Stimulated activated CD8-positive, alpha-beta memory T cell treated with anti-CD3 and anti-CD28 coated beads, Interleukin-15, amount 100 ng/mL, for 4 hours (primary cell): ENCODE measurements around the gene DOHH.

Source experiments
- DNase-seq, 2 donors: peaks; one replicate each; pipeline ENCODE4 v3.0.0-alpha.2; 2020; ENCODE audit warnings: low read depth in 2 of 2

DOHH gene

DNA sequence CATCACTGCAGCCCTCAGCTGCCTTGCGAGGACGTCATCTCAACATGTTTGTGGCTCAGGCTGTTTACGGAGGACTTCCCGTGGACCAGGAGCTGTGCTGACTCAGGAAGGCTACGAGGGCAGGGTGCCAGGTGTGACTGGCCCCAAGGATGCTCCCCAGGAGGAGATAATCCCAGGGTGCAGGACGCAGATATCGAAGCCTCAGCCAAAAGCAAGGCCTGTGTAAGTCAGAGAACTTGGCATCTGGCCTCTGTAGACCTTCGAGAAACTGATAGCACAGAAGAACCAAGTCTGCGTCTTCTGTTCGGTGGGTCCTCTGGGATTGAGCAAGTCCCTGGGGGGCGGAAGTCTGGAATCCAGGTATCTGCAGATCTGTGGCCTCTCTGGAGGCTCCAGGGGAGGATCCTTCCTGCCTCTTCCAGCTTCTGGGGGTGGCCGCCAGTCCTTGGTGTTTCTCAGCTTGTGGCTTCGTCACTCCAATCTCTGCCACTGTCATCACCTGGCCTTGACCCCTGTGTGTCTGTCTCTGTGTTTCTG, 2.6 kb upstream of the DOHH start:
- DNase-seq: no peak

DNA sequence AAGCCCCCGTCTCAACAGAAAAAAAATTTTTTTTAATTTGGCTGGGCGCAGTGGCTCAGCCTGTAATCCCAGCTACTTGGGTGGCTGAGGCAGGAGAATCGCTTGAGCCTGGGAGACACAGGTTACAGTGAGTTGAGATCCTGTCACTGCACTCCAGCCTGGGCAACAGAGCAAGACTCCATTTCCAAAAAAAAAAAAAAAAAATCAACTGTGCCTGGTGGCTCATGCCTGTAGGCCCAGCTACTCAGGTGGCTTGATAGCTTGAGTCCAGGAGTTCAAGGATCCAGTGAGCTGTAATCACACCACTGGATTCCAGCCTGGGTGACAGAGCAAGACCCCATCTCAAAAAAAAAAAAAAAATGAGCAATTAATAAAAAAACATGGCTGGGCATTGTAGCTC, 1.3 kb upstream of the DOHH start:
- no peak for DNase-seq

DNA sequence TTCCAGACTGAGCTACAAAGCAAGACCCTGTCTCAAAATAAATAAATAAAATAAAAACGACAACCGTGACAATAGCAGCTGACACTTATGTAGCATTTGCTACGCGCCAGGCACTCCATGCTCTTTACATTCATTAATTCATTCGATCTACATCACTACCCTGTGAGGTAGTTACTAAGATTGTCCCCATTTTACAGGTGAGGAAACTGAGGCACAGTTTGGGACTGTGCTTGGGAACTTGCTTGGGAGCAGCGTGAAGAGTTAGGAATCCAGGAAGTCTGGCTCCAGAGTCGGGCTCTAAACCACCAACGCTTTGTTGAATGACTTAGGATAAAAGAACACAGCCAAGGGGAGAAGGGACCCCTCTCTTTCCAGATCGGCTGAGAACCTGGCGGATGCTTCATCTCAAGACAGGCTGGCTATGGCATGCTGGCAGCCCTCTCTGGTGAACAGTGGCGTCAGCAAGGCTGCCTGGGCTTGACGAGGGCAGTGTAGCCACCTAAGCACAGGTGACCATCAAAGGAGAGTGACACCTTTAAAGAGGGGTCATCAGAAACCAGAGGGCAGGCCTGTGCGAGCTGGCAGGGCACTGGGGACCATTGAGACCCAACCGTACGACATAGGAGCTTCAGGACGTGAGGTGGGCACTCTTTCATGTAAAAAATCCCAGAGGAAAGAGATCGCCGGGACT, 591 bp downstream of the DOHH start:
- DNase-seq: no peak

DNA sequence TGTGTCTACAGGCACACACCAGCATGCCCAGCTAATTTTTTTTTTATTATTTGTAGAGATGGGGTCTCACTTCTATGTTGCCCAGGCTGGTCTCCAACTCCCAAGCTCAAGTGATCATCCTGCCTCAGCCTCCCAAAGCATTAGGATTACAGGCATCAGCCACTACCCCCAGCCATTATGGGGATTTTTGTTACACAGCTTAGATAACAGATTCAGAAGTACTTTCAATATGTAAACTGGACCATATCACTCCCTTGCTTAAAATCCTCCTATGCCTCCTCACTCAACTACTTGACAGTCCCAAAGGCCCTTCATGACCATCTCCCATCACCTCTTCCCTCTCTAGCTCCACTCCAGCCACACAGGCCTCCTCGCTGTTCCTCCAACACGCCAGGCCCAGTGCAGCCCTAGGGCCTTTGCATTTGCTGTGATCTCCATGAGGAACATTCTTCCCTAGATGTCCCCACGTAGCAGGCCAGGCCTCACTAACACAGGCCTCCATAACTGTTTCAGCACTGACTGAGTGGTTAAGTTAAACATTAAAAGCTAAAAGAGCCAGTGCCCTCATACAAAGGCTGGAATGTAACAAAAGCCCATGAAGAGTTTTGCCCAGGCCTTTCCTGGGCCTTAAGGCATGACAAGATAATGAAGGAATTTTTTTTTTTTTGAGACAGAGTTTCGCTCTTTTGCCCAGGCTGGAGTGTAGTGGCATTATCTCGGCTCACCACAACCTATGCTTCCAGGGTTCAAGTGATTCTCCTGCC, 2.5 kb downstream of the DOHH start:
- DNase-seq: no peak

DNA sequence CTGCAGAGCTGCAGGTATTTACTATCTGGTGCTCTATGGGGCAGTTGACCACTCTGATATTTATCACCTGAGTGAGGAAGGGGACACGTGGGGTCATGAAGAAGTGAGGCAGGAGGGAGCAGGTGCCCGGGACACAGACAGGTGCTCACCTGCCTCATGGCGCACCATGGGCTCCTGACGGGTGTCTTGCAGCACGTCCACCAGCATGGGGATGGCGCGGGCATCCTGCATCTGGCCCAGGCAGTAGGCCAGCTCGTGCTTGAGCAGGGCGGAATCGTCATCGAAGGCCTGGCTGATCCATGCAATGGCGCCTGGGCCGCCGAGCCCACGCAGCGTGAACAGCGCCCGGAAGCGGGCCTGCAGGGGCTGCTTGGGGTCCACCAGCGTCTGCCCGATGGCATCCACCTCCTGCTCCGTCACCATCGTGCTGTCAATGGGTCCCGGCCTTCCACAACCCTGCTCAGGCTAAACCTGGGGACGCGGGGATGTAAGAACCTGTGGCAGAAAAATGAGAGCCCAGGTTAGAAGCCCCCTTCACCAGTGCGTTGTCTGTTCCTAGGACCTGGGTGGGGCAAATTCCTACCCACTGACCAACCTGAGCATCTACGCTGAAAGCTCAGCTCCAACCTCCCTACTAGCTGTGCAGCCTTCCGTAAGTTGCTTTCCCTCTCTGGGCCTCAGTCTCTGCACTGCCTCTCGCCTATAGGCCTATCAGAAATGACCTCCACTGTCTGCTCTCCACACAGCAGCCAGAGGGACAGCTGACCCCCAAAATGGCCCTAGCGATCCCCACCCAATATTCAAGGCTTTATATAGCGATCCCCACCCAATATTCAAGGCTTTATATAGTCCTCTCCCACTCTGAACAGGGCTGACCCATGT, 3.8 kb downstream of the DOHH start:
- no peak for DNase-seq

DNA sequence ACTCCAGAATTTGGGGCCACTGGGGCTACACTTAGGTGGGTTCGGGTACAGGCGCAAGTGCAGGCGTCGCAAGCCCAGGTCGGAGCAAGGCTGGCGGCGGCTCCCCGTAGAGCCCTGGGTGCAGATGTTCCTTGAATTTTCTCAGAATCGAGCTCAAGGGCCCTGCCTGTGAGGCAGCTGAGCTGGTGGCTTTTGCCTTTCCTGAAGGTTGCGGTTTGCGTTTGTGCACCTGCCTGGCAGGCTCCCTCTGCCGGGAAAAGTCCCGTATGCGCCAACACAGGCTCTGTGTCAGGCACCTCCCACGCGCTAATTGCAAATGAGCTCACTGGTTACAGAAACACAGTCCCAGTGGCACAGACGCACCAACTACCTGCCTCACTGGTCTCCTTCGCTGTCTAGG, 5.9 kb downstream of the DOHH start:
- DNase-seq: no peak

DNA sequence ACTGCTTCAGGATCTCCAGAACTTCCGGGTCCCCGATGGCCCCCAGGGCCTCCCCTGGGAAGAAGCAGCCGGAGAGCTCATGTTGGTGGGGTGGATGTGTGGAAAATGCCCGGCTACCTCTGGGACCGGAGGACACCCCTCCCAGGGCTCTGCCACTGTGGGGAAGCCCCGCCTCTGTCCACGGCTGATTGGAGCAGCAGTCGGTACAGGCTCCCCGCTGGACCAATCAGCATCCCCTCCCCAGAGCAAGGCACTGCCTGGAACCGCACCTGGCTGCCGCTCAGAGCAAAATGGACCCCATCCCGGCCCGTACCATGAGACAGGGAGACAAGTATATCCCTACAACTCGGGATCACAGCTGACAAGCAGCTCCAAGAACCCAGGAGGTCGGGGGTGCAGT, 6.4 kb downstream of the DOHH start:
- DNase-seq: no peak

DNA sequence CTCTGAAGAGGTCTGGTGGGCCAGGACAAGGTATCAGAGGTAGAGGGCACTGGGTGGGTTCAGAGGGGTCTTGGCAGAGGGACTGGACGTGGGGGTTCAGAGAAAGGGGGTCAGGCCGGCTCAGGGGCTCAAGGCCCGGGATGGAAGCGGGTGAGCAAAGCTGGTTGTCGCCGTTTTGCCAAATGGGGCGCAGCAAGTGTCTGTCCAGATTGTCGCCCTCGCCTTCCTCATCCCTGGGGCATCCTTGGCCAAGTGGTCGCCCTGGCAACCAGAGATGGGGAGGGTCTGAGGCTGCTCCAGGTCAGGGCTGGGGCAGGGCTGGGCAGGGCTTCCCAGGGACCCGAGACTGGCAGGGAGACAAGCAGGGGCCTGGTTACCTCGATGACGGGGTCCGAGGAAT, 6.8 kb downstream of the DOHH start:
- DNase-seq: no peak

DNA sequence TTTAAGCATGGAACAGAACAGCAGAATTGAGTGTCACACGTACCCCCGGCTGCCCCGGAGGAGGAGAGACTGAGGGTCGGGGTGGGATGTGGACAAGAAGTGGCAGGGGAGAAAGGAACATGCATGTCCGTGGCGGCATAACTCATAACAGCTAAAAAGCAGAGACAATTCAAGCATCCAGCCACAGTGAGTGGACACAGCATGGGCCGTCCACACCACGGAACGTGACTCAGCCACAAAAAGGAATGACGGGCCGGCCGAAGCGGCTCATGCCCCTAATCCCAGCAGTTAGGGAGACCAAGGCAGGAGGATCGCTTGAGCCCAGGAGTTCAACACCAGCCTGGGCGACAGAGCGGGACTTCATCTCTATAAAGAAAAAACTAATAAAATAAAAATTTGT, 7.6 kb downstream of the DOHH start:
- DNase-seq: no peak

DNA sequence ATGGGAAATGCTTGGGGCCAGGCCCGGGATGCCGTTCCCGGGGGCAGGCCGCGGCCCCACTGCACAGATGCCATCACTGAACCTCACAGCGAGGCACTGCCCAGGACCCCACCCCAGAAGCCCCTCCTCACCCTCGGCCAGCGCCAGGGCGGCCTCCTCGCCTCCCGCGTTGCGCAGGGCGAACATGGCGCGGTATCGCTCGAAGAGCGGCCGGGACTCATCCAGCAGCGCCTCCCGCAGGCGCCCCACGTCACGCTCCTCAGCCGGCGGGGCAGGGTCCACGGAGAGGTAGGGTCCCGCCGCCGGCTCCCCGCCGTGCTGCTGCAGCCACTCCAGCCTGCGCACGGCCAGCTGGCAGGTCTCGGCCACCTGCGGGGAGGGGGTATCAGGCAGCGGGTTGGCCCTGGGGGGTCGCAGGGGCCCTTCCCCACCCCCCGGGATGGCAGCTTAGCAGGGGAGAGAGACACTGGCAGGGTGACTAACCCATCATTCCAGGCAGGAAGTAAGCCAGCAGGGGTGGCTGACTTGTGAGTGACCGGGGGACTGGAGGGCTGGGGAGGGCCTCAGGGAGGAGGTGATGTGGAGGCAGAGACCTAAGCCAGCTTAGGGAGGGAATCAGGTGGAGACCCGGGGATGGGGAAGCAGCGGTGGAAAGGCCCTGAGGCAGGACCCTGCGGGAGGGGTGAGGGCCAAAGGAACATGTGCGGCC, 8.2 kb downstream of the DOHH start:
- no peak for DNase-seq

DNA sequence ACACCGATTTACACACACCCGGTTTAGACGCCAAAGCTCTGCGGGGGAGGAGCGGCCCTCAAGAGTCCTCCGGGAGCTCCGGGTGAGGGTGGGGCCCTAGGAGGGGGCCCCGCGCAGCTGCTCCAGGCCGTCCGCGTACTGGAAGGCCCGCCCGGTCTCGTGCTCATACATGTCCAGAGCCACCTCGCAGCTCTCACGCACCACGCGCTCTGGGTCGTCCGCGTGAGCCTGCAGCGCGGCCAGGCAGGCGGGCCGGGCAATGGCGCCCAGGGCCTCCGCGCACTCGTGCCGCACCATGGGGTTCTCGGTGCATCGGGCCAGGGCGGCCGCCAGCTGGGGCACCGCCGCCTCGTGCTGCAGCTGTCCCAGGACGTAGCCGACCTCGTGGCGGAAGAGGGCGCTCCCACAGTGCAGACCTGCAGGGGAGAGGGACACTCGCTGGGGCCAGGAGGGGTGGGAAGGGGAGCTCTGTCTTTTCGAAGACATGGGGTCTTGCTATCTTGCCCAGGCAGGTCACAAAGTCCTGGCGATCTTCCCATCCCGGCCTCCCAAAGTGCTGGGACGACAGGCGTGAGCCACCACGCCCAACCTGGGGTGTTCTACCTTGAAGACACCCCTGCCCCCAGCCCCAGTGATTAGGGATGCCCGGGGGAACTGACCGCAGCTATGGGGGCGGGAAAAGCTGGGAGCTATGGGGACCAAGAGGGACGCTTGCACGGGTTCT, 8.9 kb downstream of the DOHH start:
- DNase-seq: no peak

DNA sequence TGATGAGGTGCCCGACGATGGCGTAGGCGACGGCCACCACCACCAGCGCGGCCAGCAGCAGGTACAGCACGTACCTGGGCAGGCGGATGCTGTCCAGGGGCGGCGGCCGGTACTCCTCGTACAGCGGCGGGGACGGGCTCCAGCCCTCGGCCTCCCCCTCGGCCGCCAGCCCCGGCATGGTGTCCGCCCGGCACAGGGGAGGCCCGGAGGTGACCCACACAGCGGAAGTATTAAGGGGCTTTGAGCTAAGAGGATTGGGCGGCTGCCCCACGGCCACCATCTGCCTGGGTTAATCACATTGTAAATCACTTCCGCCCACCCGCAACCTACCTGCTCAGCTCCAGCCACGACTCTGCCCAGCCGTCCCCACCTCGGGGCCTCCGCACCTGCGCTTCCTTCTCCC, 17.2 kb downstream of the DOHH start, which contains the start of gene SMIM44:
Gene SMIM44, minus strand, starts transcription at position 216 of the 403 bp plus-strand sequence. Its CDS starts 38 bp downstream, at position 178.
- no peak for DNase-seq

DNA sequence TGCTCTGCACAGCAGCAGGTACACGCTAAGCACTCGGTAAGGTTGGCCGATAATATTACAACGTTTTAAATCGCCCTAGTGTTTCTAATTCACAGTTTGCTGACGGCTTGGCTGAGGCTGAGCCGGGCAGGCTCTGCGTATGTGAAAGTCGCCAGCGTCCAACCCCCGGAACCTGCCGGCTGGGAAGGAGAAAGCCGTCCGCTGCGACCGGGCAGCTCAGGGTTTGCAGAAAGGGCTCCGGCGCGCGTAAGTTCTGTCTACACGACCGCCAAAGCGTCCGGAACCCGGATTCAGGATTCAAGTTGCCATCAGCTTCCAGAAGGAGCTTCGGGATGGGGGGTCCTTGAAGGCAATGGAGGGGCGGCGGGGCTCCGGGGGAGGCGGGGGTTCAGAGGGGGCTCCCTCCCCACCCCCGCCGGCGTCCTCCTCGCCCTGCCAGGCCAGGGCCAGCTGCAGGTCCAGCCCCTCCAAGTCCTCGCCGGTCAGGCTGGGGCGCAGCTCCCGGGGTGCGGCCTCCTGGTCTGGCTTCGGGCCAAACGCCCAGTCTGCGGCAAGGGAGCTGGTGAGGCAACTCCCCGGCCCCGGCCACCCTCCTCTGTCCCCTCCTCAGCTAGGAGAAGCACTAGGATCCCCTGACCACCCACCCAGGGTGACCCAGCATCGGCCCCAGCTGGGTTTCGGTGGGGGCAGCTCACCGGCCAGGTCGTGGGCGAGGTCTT, 17.8 kb downstream of the DOHH start:
- no peak for DNase-seq

DNA sequence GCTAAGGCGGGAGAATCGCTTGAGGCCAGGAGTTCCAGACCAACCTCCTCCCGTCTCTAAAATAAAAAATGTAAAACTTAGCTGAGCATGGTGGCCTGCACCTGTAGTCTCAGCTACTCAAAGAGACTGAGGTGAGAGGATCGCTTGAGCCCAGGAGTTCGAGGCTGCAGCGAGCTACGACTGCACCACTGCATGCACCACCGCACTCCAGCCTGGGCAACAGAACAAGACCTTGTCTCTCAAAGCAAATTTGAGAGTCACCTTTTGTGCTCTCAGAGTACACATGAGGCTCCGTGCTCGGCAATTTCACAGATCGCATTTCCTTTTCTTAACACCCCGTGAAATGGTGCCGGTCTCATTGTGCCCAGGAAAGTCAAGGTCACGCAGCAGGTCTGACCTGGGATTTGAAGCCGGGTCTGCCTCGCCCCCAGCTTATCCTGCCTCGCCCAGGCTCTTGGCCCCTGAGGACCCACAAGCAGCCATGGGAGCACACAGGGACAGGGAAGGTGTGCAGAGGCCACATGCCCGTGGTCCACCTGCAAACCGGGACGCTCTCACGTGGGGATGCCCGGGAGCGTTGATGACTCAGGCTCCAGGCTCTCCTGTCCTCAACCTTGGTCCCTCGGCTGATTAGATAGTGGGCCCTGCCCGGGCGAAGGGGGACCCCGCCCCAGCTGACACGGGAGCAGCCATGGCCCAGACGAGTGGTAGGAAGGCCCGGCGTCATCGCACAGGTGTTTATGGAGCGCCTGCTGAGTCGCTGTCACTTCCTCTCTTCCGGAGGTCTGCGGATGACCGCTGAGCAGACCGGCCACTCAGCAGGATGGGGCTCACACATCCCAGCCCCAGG, 19.0 kb downstream of the DOHH start:
- no peak for DNase-seq

DNA sequence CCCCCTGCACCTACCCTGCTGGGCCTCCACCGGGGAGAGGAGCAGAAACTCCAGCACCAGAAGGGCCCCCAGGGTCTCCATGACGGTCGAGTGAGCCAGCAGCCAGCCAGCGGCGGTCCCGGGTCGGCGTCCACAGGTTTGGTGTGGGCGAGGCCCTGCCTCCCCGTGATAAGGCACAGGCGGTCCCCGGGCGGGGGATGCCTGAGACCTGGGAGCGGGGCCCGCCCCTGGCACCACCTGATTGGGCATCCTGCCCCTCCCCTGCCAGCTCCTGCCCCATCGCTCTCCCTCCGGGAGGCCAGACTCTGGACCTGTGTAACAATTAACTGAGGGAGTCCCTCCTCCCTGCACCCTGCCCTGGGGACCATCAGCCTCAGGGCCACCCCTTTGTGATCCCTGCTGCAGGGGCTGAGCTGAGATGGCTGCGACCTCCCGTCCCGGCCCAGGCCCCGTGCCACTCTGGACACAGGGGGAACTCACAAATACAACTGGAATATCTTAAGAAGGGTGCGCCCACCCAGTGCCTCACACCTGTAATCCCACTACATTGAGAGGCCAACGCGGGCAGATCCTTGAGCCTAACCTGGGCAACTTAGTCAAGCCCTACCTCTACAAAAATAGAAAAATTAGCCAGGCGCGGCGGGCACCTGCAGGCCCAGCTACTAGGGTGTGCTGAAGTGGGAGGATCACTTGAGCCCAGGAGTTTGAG, 19.9 kb downstream of the DOHH start, which contains the start of gene SMIM24:
Gene SMIM24, minus strand, starts transcription at position 143 of the 709 bp plus-strand sequence. Its CDS starts 62 bp downstream, at position 81.
- no peak for DNase-seq

DNA sequence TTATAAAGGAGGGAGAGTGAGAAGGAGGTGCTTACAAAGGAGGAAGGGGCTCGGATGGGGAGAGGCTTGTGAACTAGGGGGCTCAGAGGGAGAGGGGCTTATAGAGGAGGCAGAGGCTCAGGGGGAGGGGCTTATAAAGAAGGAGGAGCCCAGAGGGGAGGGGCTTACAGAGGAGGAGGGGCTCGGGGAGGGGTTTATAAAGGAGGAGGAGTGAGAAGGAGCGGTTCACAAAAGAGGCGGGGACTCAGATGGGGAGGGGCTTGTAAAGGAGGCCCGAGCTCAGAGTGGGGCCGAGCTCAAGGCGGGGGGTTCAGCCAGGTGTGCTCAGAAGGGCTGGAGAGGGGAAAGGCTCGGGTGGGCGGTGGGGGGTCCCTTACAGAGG, 20.6 kb downstream of the DOHH start:
- no peak for DNase-seq

DNA sequence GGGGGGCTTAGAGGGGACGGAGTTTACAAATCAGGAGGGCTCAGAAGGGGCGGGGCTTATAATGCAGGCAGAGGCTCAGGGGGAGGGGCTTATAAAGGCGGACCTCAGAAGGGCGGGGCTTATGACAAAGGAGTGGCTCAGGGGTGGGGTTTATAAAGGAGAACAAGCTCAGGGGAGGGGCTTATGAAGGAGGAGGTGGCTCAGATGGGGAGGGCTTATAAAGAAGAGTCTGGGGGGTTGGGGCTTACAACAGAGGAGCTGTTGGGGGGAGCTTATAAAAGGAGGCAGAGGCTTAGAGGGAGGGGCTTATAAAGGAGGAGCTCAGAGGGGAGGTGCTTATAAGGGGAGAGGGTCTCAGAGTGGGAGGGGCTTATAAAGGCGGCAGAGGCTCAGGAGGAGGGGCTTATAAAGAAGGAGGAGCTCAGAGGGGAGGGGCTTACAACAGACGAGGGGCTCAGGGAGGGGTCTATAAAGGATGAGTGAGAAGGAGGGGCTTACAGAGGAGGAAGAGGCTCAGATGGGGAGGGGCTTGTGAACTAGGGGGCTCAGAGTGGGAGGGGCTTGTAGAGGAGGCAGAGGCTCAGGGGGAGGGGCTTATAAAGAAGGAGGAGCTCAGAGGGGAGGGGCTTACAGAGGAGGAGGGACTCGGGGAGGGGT, 21.2 kb downstream of the DOHH start:
- no peak for DNase-seq
